Stimulated activated CD8-positive, alpha-beta memory T cell treated with anti-CD3 and anti-CD28 coated beads, Interleukin-4, amount 100 ng/mL, for 4 hours (primary cell): ENCODE results near the gene KBTBD8.

ENCODE experiments used
- DNase-seq, 2 donors: peaks; one replicate each; pipeline ENCODE4 v3.0.0-alpha.2; 2020; ENCODE audit warnings: low read depth in 2 of 2, low spot score in 1 of 2

The KBTBD8 gene

GRCh38 chr3:66998113-66998903 lies at the start of gene KBTBD8:
KBTBD8 (plus strand) TSS chr3:66998307; CDS start chr3:66998356, 49 bp downstream.
- DNase-seq, result peak; percentile 92 to 96

- DNase-seq, result no peak
These were observed 49.3 kb upstream of the KBTBD8 start for GRCh38 chr3:66948838-66949237.

GRCh38 chr3:66949898-66950297 lies 48.2 kb upstream of the KBTBD8 start:
- no peak for DNase-seq

- DNase-seq, result no peak
These were observed 45.8 kb upstream of the KBTBD8 start for GRCh38 chr3:66952357-66952756.

- DNase-seq, result no peak
These were observed 44.1 kb upstream of the KBTBD8 start for GRCh38 chr3:66953934-66954445.

- no peak for DNase-seq
These were observed 41.4 kb upstream of the KBTBD8 start for GRCh38 chr3:66956742-66957141.

GRCh38 chr3:66957367-66957766 lies 40.7 kb upstream of the KBTBD8 start:
- no peak for DNase-seq

GRCh38 chr3:66958067-66958466 lies 40.0 kb upstream of the KBTBD8 start:
- no peak for DNase-seq

- no peak for DNase-seq
These were observed 35.4 kb upstream of the KBTBD8 start for GRCh38 chr3:66962664-66963063.

GRCh38 chr3:66971245-66971644 lies 26.9 kb upstream of the KBTBD8 start:
- DNase-seq, result no peak

- DNase-seq, result peak; percentile 20 to 27
These were observed 26.1 kb upstream of the KBTBD8 start for GRCh38 chr3:66971891-66972551.

- no peak for DNase-seq
These were observed 17.3 kb upstream of the KBTBD8 start for GRCh38 chr3:66980791-66981190.

GRCh38 chr3:66983101-66983500 lies 15.0 kb upstream of the KBTBD8 start:
- DNase-seq, result no peak

GRCh38 chr3:66985336-66985920 lies 12.7 kb upstream of the KBTBD8 start:
- no peak for DNase-seq

GRCh38 chr3:66986406-66986805 lies 11.7 kb upstream of the KBTBD8 start:
- no peak for DNase-seq

- no peak for DNase-seq
These were observed 8.9 kb upstream of the KBTBD8 start for GRCh38 chr3:66989241-66989640.

GRCh38 chr3:66989860-66990696 lies 8.0 kb upstream of the KBTBD8 start:
- no peak for DNase-seq

GRCh38 chr3:66991459-66991858 lies 6.6 kb upstream of the KBTBD8 start:
- no peak for DNase-seq

- DNase-seq, result no peak
These were observed 5.0 kb upstream of the KBTBD8 start for GRCh38 chr3:66993082-66993481.

- no peak for DNase-seq
These were observed 3.5 kb upstream of the KBTBD8 start for GRCh38 chr3:66994588-66994987.

- DNase-seq, result no peak
These were observed 1.4 kb upstream of the KBTBD8 start for GRCh38 chr3:66996696-66997095.
